Esophagus muscularis mucosa (tissue), 3 donors: Measurements from ENCODE around the gene PCDHA5.
A peak's percentile ranks its signal among the peaks of the same experiment; 100 is the strongest.

Source experiments
- POLR2A ChIP-seq: fragments of 450-650 bp; IDR thresholded peaks from one replicate; pipeline ENCODE4 v1.6.1; 2017; ENCODE audit warnings: antibody characterized with exemption, moderate library complexity, mild to moderate bottlenecking, low read depth
- POLR2AphosphoS5 ChIP-seq, 2 donors: sonication (generic); formaldehyde crosslinking; IDR thresholded peaks; one replicate each; pipeline ENCODE4 v1.6.1; 2017; ENCODE audit warnings: antibody characterized with exemption in 2 of 2
- TF ChIP-seq, protein P1 (sequence below), 3 experiments: fragments of 200-600 bp in 2 of 3; fragments of 450-650 bp in 1 of 3; sonication (generic) in 2 of 3; IDR thresholded peaks; one replicate each; pipeline ENCODE4 v1.5.1; 2017 to 2019; ENCODE audit warnings: antibody characterized with exemption in 3 of 3, mild to moderate bottlenecking in 2 of 3, moderate library complexity in 1 of 3

GRCh38 chr5:140800816-140801493, 20.5 kb upstream of the PCDHA5 start, which contains the start of gene PCDHA3:
- no peak for TF ChIP-seq POLR2A
- TF ChIP-seq, protein P1, sequence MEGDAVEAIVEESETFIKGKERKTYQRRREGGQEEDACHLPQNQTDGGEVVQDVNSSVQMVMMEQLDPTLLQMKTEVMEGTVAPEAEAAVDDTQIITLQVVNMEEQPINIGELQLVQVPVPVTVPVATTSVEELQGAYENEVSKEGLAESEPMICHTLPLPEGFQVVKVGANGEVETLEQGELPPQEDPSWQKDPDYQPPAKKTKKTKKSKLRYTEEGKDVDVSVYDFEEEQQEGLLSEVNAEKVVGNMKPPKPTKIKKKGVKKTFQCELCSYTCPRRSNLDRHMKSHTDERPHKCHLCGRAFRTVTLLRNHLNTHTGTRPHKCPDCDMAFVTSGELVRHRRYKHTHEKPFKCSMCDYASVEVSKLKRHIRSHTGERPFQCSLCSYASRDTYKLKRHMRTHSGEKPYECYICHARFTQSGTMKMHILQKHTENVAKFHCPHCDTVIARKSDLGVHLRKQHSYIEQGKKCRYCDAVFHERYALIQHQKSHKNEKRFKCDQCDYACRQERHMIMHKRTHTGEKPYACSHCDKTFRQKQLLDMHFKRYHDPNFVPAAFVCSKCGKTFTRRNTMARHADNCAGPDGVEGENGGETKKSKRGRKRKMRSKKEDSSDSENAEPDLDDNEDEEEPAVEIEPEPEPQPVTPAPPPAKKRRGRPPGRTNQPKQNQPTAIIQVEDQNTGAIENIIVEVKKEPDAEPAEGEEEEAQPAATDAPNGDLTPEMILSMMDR (IDR thresholded peaks at IDR 0.05), result peak; percentile 20 to 30 (median 27)
- TF ChIP-seq POLR2AphosphoS5 (IDR thresholded peaks at IDR 0.05), result no peak
